ENCODE results near the gene PANX1. TPM values are rescaled to one million over a fixed set of nuclear protein-coding genes. Genes with fewer than 3 reads are reported as not detected.
"Not testable (repeated sequence)": the region's sequence is repeated elsewhere in the genome, so short reads cannot be mapped to it uniquely, and the experiment has no call there.

PANX1 gene
- total RNA-seq, 1 donor = 92.4 TPM

DNA sequence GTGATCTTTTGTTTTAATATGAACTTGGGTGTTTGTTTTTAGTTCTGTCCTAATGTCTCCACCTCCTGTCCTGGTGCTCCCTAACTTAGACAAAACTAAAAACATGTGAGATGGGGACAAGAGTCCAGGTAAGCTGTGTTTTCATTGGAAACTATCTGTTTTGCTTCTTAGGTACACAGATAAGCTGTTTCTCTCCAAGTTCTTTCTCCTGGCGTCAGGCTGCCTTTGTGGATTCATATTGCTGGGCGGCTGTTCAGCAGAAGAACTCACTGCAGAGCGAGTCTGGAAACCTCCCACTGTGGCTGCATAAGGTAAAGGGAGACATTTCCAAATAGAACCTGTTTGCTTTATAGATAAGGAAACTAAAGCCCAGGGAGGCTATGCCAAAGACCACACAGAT lies 24.7 kb downstream of the PANX1 start:
- TF ChIP-seq CTCF (IDR thresholded peaks at IDR 0.05; ENCODE audit: insufficient read depth, low read depth, low read length) = no peak
- no peak overlapping the region for H3K4me3 ChIP-seq (ENCODE audit: low read depth, low read length)
- no peak for DNase-seq (ENCODE audit: low read depth)

DNA sequence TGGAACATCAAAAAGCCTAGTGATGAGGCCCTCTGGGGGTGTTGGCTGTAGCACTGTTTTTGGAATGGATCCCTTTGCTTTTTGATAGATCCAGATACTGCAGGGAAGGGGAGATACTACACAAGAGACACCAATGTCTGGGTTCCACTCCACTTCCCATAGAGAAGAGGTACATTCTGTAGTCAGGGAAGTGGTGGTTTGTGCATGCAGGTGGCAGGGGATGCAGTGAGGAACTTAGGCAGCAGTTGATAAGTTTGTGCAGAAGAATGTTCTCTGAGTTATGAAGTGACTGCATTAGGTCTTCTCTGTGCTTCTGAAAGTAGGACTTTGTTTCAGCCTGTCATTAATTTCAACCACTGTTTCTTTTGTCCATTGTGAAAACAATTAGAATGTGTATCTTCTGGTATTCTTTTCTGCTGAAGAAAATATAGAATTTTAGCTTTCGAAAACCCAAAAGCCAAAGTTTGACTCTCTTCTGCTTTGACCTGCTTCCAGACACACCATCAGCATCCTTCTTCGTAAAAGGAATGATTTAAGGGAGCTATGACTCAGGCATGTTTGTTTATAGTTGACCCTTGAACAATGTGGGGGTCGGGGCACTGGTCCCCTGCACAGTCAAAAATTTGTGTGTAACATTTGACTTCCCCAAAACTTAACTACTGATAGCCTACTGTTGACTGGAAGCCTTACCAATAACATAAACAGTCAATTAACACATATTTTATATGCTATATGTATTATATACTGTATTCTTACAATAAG lies 25.6 kb downstream of the PANX1 start:
- no peak for TF ChIP-seq CTCF (IDR thresholded peaks at IDR 0.05; ENCODE audit: insufficient read depth, low read depth, low read length)
- no peak overlapping the region for H3K4me3 ChIP-seq (ENCODE audit: low read depth, low read length)
- DNase-seq (ENCODE audit: low read depth) = no peak

DNA sequence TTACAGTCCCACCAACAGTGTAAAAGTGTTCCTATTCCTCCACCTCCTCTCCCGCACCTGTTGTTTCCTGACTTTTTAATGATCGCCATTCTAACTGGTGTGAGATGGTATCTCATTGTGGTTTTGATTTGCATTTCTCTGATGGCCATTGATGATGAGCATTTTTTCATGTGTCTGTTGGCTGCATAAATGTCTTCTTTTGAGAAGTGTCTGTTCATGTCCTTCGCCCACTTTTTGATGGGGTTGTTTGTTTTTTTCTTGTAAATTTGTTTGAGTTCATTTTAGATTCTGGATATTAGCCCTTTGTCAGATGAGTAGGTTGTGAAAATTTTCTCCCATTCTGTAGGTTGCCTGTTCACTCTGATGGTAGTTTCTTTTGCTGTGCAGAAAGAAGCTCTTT lies 28.7 kb downstream of the PANX1 start:
- not testable (repeated sequence) for H3K4me3 ChIP-seq (ENCODE audit: low read depth, low read length); DNase-seq (ENCODE audit: low read depth)

DNA sequence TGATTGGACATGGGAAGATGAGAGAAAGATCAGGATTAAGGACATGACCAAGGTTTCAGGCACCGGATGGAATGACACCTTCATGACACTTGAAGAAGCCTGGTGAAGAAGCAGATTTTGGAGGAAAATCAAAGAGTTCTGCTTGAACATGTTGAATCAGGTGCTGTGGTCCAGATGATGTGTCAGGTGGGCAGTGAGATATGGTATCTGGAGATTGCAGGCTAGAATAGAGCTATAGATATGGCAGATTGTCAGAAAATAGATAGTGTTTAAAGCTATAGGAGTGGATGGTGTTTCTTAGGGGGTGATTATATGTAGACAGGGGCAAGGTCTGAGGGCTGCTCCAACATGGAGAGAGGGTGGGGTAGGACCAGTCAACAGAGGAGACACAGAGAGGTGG lies 40.2 kb downstream of the PANX1 start:
- TF ChIP-seq CTCF (IDR thresholded peaks at IDR 0.05; ENCODE audit: insufficient read depth, low read depth, low read length) = no peak
- H3K4me3 ChIP-seq (ENCODE audit: low read depth, low read length) = no peak overlapping the region
- no peak for DNase-seq (ENCODE audit: low read depth)

DNA sequence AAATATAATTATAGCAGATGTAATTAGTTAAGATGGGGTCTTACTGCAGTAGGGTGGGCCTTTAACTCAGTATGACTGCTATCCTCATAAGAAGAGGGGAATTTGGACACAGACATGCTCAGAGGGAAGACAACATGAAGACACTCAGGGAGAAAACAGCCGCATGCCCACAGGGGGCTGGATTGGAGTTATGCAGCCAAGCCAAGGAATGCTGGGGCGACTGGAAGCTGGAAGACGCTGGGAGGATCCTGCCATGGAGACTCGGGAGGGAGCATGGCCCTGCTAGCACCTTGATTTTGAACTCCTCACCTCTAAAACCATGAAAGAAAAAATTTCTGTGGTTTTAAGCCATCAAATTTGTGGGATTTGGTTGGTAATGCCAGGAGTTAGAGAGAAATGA lies 40.9 kb downstream of the PANX1 start:
- no peak for TF ChIP-seq CTCF (IDR thresholded peaks at IDR 0.05; ENCODE audit: insufficient read depth, low read depth, low read length)
- H3K4me3 ChIP-seq (ENCODE audit: low read depth, low read length) = no peak overlapping the region
- no peak for DNase-seq (ENCODE audit: low read depth)

- TF ChIP-seq CTCF (IDR thresholded peaks at IDR 0.05; ENCODE audit: insufficient read depth, low read depth, low read length) = no peak
- DNase-seq (ENCODE audit: low read depth) = no peak
- H3K4me3 ChIP-seq (ENCODE audit: low read depth, low read length) = no peak overlapping the region
Measured at GRCh38 chr11:94169930-94170545, 41.4 kb downstream of the PANX1 start.

GRCh38 chr11:94170953-94171352 lies 42.3 kb downstream of the PANX1 start:
- H3K4me3 ChIP-seq (ENCODE audit: low read depth, low read length) = no peak overlapping the region
- TF ChIP-seq CTCF (IDR thresholded peaks at IDR 0.05; ENCODE audit: insufficient read depth, low read depth, low read length) = no peak
- DNase-seq (ENCODE audit: low read depth) = no peak

All from fibroblast of villous mesenchyme (primary cell).